ENCODE data around the gene GPR50. TPM values are rescaled to one million over a fixed set of nuclear protein-coding genes. Genes with fewer than 3 reads are reported as not detected.

The GPR50 gene
- not detected in 2 replicates for total RNA-seq (2014; rRNA removed; shearing (Covaris generic))

DNA sequence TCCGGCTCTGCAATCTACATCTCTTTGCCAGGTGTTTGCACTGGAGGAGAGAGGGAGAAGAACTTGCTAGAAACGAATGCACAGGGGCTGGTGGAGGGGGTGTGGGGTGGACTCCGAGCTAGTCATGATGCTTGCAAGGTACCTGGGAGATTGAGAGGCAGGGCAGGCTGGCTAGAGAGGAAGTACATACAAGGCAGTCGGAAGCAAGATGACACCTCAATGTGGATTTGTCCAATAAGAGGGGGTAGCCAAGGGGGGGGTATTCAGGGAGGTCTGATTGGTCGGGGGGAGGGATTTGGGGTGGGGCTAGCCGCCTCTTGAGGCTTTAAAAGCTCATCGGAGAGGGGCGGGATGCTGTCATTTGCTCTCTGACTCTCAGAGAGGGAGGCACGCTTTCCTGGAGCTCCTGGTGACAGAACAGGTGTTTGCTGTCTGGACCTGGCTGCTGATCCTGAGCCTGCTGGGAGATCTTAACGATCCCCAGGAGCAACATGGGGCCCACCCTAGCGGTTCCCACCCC lies at the start of gene GPR50:
GPR50 (plus strand) TSS at position 354 of the 520 bp plus-strand sequence; CDS start at position 492, 138 bp downstream.
- DNase-seq (ENCODE audit: low spot score), result no peak

DNA sequence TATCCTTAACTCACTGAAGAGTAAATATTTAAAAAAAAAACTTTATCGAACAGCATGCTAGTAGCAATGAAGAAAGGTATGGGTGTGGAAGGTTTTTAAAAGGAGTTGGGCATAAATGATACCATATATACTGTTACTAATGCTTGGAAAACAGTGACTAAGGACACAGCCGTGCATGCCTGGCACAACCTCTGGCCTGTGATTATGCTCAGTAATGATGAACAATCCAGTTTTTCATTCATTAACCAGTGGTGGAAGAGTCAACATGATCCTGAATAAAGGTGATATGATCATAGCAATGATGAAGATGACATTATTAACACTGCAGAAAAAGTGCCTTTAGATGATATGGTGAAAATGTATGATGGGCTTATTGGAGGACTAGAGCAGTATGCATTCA lies 43.9 kb upstream of the GPR50 start:
- no peak for DNase-seq (ENCODE audit: low spot score)

DNA sequence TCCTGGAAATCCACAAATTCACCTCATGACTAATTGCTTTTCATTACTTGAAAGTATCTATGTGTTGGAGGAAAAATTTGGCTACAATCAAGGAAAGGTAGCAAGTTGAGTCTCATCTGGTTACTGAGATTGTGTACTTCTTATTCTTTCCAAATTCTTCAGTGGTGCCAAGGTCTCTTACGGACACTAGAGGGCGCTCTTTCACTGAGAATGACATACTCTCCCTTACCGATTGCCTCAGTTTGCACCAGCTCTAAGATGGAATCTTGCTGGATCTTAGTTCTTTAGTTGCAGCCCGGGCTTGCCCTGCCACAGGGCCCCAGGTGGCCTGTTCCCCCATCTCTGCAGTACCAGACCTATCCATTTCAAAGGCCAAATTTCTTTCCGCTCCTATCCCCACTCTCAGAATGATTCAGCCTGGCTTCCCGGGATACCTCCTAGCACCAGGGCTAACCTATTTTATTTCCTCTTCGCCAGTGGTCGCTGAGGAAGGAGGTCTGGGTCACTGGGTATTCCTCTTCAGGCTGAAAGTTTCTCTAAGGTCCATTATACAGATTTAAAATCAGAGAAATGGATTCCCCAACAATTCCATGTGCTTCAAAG lies 24.6 kb upstream of the GPR50 start:
- DNase-seq (ENCODE audit: low spot score), result peak; percentile 40

DNA sequence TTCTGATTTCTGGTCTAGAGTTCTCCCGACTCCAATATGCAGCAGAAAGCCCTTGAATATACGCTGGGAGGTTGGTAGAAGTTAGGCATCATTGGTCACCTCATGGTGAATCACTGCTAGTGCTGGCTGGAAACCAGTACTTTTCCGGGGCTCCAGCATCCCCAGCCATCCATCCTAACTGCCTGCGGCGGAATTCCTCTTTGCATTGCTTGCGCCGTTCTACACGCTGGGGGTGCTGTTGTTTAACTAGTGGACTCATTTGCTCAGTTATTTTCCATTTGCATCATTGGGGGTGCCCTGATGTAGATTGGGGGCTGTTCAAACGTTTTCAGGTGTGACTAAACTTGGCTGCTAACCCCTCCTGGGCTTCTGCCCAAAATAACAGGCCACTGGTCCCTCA lies 23.3 kb upstream of the GPR50 start:
- DNase-seq (ENCODE audit: low spot score), result peak; percentile 75

DNA sequence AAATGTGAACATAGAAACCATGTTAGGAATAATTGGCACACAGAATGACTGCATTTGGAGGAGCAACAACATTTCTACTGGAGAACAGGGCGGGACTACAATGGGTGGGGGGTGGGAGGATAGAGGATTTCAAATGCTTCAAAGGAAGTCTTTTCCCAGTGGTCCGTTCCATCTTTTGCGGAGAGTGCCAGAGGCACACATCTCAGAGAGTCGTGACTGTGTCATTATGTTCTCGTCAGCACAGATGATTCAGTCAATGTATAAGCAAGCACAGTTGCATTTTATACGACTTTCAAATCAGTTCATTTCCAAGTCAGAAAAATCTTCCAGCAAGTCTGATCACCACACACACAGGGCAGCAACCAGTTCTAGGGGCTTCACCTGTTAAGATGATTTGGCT lies 22.7 kb upstream of the GPR50 start:
- DNase-seq (ENCODE audit: low spot score), result no peak

DNA sequence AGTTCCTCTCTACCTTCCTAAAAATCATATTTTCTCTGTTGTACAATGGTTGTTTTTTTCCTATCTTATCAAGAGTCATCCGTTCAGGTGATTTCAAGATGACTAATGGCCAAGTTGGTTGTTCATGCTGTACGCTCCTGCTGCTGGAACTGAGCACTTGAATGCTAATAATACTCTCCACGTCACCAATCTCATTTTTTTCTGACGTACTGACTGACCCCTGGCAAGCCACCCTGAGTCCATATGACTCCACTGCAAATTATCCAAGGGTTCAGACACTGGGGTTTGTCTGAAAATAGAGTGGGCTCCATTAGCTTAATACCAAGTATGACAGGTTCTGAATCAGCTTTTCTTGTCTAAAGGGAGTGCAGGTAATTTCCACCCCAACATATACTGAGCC lies 21.1 kb upstream of the GPR50 start:
- no peak for DNase-seq (ENCODE audit: low spot score)

DNA sequence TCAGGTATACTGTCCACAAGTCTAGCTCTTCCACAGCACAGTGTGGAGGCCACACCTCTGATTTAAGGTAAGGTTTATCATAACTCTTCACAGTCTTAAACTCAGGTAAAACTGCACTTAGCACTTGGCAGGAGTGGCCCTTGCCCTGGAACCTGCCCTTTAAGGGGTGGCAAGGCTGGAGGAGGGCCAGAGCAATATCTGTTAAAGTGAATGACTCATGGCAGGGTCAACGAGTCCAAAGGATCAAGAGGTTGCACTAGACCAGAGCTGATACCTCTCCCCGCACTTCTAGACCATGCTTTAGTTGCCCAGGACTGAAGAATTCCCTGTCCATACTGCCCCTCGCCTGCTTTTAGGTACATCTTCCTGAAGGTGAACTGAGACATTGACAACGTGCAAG lies 14.7 kb upstream of the GPR50 start:
- no peak for DNase-seq (ENCODE audit: low spot score)

DNA sequence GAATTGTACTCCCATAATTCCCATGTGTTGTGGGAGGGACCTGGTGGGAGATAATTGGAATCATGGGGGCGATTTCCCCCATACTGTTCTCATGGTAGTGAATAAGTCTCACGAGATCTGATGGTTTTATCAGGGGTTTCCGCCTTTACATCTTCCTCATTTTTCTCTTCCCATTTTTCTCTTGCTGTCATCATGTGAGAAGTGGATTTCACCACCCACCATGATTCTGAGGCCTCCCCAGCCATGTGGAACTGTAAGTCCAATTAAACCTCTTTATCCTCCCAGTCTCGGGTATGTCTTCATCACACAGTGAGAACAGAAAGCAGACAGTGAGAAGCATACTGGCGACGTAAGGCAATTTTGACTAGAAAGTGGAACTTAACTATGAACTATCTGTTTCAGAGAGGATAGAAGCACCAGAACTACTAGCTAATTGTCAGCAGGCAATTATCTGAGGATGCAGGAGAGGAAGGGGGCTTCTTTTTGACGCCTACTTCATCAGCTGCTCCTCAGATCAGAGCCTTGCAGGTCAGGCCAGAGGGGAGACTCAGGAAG lies 8.5 kb upstream of the GPR50 start:
- DNase-seq (ENCODE audit: low spot score), result no peak

DNA sequence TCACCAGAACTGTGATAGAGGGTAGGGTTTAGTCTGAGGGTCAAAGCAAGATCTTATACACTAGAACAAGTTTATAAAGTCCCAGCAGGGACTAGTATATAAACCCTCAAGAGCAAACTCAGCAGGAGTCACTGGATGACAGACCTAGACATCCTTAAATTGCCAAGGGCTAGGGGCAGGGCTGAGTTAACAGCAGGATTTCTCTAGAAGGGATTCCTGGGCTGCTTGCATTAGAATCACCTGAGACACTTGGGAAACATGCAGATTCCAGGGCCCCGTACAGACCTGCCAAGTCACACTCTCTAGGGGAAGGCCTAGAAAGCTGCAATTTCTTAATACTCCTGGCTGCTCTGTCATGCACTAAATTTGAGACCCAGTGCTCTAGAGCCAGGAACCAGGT lies 6.6 kb upstream of the GPR50 start:
- DNase-seq (ENCODE audit: low spot score), result no peak

DNA sequence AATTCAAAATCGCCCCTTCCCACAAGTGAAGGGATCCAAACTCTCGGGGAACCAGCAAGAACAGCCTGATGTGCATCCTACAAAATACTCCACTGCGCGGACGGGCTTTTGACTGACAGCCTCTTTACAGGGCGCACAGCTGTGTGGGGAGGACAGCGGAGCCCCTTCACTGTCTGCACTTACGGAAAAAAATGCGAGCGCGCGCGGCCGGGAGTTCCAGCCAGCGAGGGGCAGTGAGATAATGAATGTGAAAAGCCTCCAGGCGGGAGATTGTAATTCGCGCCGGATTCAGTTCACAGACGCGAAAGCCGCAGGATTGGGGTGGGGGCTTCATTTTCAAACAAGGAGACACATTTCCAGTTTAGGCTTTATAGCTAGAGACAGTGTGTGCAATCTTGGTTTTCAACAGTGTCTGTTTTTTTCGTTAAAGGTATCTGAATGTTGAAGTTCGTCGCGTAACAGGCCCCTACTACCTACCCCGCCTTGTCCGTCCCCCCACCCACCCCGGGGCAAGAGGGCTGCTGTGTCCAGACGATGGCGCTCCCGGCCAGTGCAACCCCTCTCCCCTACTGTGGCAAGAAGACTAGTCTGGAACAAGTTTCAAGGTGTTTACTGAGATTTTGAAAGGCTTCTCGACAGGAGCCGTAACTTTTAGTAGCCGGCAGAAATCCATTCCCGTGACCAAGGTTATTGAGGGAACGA lies 1.7 kb upstream of the GPR50 start:
- no peak for DNase-seq (ENCODE audit: low spot score)

DNA sequence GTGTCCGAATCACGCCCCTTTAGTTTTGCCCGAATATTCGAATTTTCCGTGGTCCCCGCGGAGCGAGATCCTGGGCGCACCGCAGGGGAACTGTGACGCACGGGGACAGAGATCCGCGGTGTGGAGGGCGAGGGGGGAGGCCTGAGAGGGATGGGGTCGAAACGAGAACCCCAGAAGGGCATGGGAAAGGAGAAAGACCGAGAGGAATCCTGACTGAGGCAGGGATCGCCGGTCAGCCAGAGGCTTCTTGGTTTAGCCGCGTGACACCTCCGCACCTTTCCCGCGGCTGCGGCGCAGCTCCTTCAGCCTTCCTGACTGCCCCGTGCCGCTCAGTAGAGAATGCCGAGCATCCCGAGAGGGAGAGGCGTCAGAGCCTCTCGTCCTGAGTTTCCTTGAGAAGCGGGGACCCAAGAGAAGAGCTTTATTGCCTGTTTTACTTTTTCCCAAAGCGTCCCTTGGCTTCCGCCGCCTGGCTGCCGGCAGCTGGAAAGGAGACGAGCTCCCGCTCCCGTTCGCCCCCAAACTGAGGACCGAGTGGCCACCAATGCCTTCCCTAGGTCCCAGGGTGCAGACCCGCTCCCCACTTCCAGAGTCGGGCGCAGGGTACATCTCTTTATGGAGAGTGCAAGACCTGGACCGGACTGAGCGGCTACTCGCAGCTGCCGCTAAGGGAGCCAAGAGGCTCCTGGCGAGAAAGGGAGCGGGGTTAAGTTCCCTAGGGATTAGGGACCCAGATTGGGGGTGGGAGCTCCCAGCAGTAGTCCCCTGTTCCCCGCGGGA lies 911 bp upstream of the GPR50 start:
- no peak for DNase-seq (ENCODE audit: low spot score)

DNA sequence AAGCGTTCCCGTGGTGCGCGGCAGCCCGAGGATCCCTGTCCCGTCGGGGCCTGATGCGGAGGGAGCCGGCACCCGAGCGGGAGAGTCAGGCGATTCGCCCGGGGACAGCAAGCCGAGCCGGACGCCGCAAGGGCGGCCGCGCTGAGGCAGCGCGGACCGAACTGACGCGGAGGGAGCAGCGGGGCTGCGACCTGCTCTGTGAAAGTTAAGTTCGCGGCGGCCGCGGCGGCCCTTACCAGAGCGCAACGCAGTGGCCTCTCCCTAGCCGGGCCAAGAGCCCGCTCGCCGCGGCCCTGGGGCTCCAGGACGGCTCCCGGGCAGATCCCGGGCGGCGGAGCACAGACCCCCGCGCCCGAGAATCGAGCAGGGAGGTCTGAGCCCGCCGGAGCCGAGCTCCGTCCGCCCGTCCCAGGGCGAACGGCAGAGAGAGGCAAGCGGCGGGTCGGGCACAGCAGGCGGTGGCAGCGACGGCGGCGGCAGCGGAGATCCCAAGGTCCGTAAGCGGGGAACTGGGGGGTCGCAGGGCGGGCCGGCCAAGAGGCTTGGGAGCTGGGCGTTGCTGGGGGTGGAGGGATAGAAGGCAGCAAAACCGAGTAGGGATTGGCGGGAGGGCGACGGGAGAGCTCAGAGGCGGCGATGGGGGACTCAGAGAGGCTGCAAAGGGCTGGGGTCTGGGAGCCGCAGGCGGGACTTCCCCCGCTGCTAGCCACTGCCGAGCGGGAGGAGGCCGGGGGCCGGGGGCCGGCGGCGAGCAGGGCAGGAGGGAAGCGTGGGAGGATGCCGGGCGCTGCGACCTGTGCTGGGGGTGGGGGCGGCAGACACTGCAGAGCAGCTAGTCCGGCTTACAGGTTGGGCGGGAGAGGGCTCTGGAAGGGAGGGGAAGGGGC lies 1.0 kb downstream of the GPR50 start:
- DNase-seq (ENCODE audit: low spot score), result no peak

DNA sequence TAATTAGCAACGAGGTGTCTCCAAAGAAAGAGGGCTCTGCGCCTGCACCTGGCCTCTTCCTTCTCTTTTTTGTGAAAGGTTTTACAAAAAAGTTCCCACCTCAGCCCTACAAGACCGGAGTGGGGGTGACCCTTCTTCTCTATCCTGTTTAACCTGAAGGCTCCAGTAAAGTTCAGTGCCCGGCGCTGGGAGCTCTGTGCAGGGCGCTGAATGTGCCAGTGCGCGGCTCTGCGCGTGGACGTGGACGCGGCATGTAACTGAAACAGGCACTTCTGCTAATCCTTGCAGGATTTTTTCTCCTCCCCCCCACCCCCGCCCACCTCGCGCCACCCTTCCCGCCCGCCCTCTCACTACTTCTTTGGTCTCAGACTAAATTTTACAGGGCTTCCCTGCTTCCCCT lies 2.4 kb downstream of the GPR50 start:
- DNase-seq (ENCODE audit: low spot score), result no peak

DNA sequence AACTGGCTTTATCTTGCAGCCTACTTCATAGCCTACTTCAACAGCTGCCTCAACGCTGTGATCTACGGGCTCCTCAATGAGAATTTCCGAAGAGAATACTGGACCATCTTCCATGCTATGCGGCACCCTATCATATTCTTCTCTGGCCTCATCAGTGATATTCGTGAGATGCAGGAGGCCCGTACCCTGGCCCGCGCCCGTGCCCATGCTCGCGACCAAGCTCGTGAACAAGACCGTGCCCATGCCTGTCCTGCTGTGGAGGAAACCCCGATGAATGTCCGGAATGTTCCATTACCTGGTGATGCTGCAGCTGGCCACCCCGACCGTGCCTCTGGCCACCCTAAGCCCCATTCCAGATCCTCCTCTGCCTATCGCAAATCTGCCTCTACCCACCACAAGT lies 4.0 kb downstream of the GPR50 start:
- DNase-seq (ENCODE audit: low spot score), result no peak

DNA sequence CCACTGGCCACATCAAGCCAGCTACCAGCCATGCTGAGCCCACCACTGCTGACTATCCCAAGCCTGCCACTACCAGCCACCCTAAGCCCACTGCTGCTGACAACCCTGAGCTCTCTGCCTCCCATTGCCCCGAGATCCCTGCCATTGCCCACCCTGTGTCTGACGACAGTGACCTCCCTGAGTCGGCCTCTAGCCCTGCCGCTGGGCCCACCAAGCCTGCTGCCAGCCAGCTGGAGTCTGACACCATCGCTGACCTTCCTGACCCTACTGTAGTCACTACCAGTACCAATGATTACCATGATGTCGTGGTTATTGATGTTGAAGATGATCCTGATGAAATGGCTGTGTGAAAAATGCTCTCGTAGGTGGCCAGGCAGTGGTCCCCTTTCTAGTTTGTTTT lies 4.7 kb downstream of the GPR50 start:
- no peak for DNase-seq (ENCODE audit: low spot score)

DNA sequence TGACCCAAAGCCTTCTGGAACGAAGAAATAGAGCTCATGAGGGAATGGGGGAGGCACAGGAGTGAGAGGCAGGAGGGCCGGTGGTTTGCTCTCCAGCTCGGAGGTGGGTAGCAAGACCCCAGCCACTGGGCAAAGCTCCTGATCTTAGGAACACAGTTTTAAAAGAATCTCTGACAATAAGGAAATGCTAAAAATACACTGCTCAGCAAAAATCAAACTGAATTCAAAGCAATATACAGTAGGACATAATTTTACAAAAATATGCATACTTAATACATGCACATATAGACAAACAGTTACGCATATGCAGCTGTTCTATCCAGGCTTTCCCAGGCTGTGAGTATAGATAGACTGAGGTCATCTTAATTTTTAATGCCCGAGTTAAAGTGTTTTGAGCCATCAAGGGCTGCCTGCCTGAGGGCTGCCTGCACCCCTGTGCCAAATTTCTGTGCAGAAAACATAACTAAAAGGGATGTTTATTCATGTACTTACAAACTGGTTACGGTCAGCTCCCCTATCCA lies 6.9 kb downstream of the GPR50 start:
- DNase-seq (ENCODE audit: low spot score), result no peak

DNA sequence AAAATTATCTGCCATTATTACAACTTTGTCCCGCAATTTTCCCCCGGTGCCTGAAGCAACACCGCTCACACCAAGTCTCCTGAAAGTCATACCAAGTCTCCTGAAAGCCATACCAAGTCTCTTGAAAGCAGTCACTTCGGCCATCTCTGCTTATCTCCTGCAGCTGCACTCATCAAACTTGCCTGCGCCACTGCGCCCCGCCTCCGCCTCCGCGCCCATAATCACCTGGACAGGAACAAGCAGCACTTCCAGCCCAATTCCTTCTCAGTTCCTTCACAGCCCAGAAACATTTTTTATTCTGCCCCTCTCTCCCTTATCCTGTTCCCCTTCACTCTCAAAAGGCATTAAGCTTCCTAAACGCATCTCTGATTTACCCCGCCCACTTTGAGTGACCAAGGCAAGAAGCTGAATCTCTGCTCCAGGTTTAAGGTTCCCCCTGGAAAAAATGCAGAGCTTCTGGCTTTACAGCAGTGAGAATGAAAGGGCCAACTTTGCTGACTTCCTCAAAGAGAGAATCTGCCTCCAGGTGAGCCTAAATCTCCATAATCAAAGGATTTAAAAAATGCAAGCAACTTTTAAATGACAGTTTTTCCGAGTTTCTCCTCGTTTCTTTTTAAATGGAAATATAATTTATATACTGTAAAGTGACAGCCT lies 7.7 kb downstream of the GPR50 start:
- DNase-seq (ENCODE audit: low spot score), result no peak

DNA sequence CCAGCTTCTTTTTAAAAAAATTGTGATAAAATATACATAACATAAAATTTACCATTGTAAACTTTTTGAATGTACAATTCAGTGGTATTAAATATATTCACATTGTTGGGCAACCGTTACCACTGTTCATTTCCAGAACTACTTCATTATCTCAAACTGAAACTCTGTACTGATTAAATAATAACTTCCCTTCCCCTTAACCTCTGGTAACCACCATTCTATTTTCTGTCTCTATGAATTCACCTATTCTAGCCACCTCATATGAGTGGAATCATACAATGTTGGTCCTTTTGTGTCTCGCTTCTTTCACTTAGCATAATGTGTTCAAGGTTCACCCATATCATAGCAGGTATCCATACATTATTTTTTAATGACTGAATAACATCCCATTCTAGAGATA lies 8.3 kb downstream of the GPR50 start:
- DNase-seq (ENCODE audit: low spot score), result no peak

DNA sequence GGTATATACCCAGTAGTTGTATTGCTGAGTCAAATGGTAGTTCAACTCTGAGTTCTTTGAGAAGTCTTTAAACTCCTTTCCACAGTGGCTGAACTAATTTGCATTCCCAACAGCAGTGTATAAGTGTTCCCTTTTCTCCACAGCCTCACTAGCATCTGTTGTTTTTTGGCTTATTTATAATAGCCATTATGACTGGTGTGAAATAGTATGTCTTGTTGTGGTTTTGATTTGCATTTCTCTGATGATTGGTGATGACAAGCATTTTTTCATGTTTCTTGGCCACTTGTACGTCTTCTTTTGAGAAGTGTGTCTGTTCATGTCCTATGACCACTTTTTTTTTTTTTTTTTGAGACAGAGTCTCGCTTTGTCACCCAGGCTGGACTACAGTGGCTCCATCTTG lies 30.5 kb downstream of the GPR50 start:
- DNase-seq (ENCODE audit: low spot score), result no peak

DNA sequence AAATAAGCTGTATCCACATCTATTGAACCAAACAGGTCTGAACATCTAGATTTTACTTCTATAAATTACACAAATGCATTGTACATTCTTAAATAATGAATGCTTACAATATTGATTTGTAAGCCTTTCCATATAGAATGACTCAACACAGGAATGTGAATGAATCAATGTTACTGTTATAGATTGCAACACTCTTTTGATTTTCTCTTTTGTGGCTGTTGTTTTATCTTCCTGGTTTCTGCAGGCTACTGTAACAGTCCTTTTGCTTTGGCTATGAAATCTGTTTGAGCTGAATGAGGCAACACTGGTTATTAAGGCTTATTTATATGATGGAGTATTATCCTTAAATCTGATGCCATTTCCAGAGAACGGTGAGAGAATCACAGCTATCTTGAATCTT lies 49.5 kb downstream of the GPR50 start:
- DNase-seq (ENCODE audit: low spot score), result no peak

DNA sequence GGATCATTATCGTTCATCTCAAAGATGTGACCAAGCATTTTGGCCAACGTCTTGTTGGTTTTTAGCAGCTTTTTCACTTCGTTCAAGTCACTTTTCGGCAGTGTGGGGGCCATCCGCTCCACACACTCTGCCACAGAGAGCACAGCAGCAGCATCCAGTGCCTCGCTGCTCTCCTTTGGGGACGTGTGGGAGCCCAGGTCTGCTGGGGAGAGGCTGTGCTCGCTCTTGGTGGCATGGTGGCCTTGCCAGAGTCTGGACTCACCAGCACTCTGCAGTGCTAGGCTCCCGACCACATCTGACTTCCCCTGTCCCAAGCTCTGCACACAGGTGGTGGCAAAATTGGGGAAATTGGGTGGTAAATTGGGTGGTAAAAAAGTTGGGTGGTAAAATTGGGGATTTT lies 50.6 kb downstream of the GPR50 start:
- no peak for DNase-seq (ENCODE audit: low spot score)

All from A172 (cell line).